Panc1 (cell line): ENCODE measurements around the gene WWTR1. TPM values are rescaled to one million over a fixed set of nuclear protein-coding genes. Genes with fewer than 3 reads are reported as not detected.

Source experiments
- ATAC-seq: fragments of 200-7000 bp; cut with Tn5 transposase; 2 replicates; pipeline ENCODE4 v1.9.1; 2020; ENCODE audit warnings: mild to moderate bottlenecking, moderate library complexity
- BruUV-seq: library from RNA; stranded (reverse); fragments of 400-500 nt; replicated peaks from 2 replicates; lab custom pipeline; 2021; lab: Mats Ljungman, UMichigan
- CTCF ChIA-PET: fragments of 300-600 bp; sonication (Branson Sonifier 250); formaldehyde crosslinking; loops from one replicate; lab custom pipeline; 2022; ENCODE audit warnings: antibody characterized with exemption; lab: Charles Lee
- POLR2A ChIA-PET: fragments of 300-600 bp; sonication (Branson Sonifier 250); formaldehyde crosslinking; loops from one replicate; lab custom pipeline; 2022; ENCODE audit warnings: antibody characterized with exemption; lab: Charles Lee
- DNase-seq: peaks from one replicate; pipeline ENCODE4 v3.0.0-alpha.2; 2010; ENCODE audit warnings: low read depth, low spot score
- H3K27ac ChIP-seq: 2 replicates; pipeline ENCODE4 v1.5.1; 2011; ENCODE audit warnings: mild to moderate bottlenecking, low read length, inconsistent platforms
- H3K27me3 ChIP-seq: fragments of 200-500 bp; sonication (Bioruptor generic); 2 replicates; pipeline ENCODE4 v1.6.0; 2014; ENCODE audit warnings: low read length, inconsistent platforms; ENCODE audit not compliant: control insufficient read depth, insufficient read depth
- H3K36me3 ChIP-seq: fragments of 200-500 bp; sonication (Bioruptor generic); 2 replicates; pipeline ENCODE4 v1.5.1; 2014; ENCODE audit warnings: inconsistent platforms, mild to moderate bottlenecking, low read length, moderate library complexity; ENCODE audit not compliant: control insufficient read depth, insufficient read depth
- H3K4me1 ChIP-seq: 2 replicates; pipeline ENCODE4 v1.5.1; 2011; ENCODE audit warnings: inconsistent platforms, mild to moderate bottlenecking, low read length, moderate library complexity; ENCODE audit not compliant: control insufficient read depth, insufficient read depth
- H3K4me3 ChIP-seq, 2 experiments: 2 replicates each; pipeline ENCODE4 v1.5.1; 2011 to 2012; ENCODE audit warnings: low read depth in 2 of 2, low read length in 2 of 2, mild to moderate bottlenecking in 2 of 2, inconsistent platforms in 1 of 2, moderate library complexity in 1 of 2
- H3K9me3 ChIP-seq: fragments of 200-500 bp; sonication (Bioruptor generic); 2 replicates; pipeline ENCODE4 v1.5.1; 2014; ENCODE audit warnings: low read depth, mild to moderate bottlenecking, inconsistent platforms, low read length, moderate library complexity; ENCODE audit not compliant: control insufficient read depth, insufficient read depth
- CTCF ChIP-seq: fragments of 450-650 bp; IDR thresholded peaks from 2 replicates; pipeline ENCODE4 v1.5.1; 2017; ENCODE audit warnings: mild to moderate bottlenecking
- POLR2AphosphoS5 ChIP-seq: IDR thresholded peaks from 2 replicates; pipeline ENCODE4 v1.6.1; 2012; ENCODE audit warnings: mild to moderate bottlenecking, low read depth, low read length, moderate library complexity
- REST ChIP-seq, 2 experiments: IDR thresholded peaks; 2 replicates each; pipeline ENCODE4 v1.6.1; 2011 to 2012; ENCODE audit warnings: low read depth in 2 of 2, control low read depth in 1 of 2, low read length in 1 of 2, mild to moderate bottlenecking in 1 of 2, moderate library complexity in 1 of 2; ENCODE audit not compliant: insufficient read depth in 1 of 2
- SIN3A ChIP-seq: IDR thresholded peaks from 2 replicates; pipeline ENCODE4 v1.6.1; 2012; ENCODE audit warnings: low read depth, mild to moderate bottlenecking, low read length, moderate library complexity, borderline replicate concordance; ENCODE audit not compliant: insufficient read depth
- TCF7L2 ChIP-seq: IDR thresholded peaks from 2 replicates; pipeline ENCODE4 v1.6.1; 2011; ENCODE audit warnings: mild to moderate bottlenecking, low read depth, low read length, inconsistent platforms
- in situ Hi-C: cut with HindIII; loops from 2 replicates; pipeline ENCODE4 v1.10.0; 2016; ENCODE audit warnings: low sequenced_read_pairs, low pct_unique_long_range_greater_than_20kb
- intact Hi-C: fragments of 100-400 bp; cut with micrococcal nuclease; formaldehyde crosslinking; loops from one replicate; pipeline ENCODE4 v1.10.0; 2022; ENCODE audit not compliant: unreplicated experiment
- total RNA-seq: library from RNA; stranded (reverse); gene quantifications from one replicate; pipeline ENCODE4 v1.2.1, GENCODE V29; 2021; ENCODE audit not compliant: unreplicated experiment

Gene WWTR1
- total RNA-seq, 1 experiment from 2014 or later: 298 TPM

- Histone ChIP-seq H3K27me3 (no peaks in the 10 kb centered on the region), H3K4me3 (no peak overlapping the region), H3K36me3 (no peaks in the 10 kb centered on the region), H3K27ac (peak overlapping the region; percentile 98), H3K9me3 (no peaks in the 10 kb centered on the region), H3K4me1 (peaks cover 82% of the 10 kb centered on the region)
- POLR2A ChIA-PET: no interaction called here
- ATAC-seq (no peak), DNase-seq (no peak)
- intact Hi-C loops: no loop called here
- CTCF ChIA-PET: no interaction called here
- in situ Hi-C loops: no loop called here
- no TSS peak for BruUV-seq
- no peak for TF ChIP-seq CTCF
- no peak for TF ChIP-seq REST (IDR thresholded peaks at IDR 0.05; ENCODE audit: insufficient read depth in 1 of 2, low read depth in 2 of 2, low read length in 1 of 2)
- no peak for TF ChIP-seq TCF7L2
- TF ChIP-seq POLR2AphosphoS5: no peak
- TF ChIP-seq SIN3A: no peak
These were observed 148.3 kb downstream of the WWTR1 start for GRCh38 chr3:149509526-149509925.

- ATAC-seq: peak; percentile 62
- CTCF ChIA-PET: interaction anchor here (0.6 kb wide), 1 partner anchor 23 kb away, joined by 3 read pairs; no protein-coding TSS in a partner anchor
- Histone ChIP-seq H3K4me3 (peak overlapping the region in 1 of 2 experiments; percentile 24; a peak in 2 of 4 replicates), H3K27me3 (no peaks in the 10 kb centered on the region), H3K9me3 (no peaks in the 10 kb centered on the region), H3K27ac (peak overlapping the region; percentile 98), H3K36me3 (no peaks in the 10 kb centered on the region), H3K4me1 (peaks cover 71% of the 10 kb centered on the region)
- BruUV-seq: no TSS peak
- DNase-seq: no peak
- POLR2A ChIA-PET: interaction anchor here (0.6 to 1.5 kb wide), 4 partner anchors 65 to 137 kb away, joined by 3 to 4 read pairs (median 3); no protein-coding TSS in a partner anchor
- in situ Hi-C loops (no loop called here), intact Hi-C loops (no loop called here)
- TF ChIP-seq TCF7L2 (peak; percentile 88), POLR2AphosphoS5 (0 out of 2 replicates have a peak, but pooled peaks have one; percentile 26), CTCF (no peak)
These were observed 150.1 kb downstream of the WWTR1 start for GRCh38 chr3:149507491-149508324.
